Stromal cell of bone marrow (primary cell): ENCODE data around the gene TCF12.
A peak's percentile ranks its signal among the peaks of the same experiment; 100 is the strongest.

Source experiments
- DNase-seq: peaks from one replicate; pipeline ENCODE4 v3.0.0-alpha.2; 2012; ENCODE audit warnings: low read depth

The TCF12 gene

GRCh38 chr15:57018151-57018550, 99.7 kb downstream of the TCF12 start:
- no peak for DNase-seq

DNA sequence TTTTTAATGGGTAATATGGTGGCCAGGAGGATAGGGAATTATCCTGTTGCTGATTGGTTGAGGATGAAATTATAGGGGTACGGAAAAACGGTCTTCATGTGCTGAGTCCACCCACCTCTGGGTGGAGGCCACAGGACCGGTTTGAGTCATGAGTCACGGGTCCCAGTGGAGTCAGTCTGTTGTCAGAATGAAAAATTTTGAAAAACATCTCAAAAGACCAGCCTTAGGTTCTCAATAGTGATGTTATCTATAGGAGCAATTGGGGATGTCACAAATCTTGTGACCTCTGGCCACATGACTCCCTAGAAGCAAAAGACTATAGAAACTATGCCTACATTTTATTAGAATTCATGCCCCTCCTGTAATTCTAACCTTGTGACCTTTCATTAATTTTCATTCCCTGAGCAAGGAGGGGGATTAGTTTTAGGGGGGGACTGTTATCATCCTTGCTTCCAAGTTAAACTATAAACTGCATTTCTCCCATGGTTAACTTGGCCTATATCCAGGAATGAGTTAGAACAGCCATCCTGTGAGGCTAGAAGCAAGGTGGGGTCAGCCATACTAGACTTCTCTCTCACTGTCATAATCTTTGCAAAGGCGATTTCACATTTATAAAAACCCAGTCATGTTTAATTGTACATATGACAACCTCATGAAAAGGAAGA, 101.2 kb downstream of the TCF12 start:
- peak; percentile 45 for DNase-seq

GRCh38 chr15:57025264-57025926, 107.0 kb downstream of the TCF12 start:
- DNase-seq: peak; percentile 15

DNA sequence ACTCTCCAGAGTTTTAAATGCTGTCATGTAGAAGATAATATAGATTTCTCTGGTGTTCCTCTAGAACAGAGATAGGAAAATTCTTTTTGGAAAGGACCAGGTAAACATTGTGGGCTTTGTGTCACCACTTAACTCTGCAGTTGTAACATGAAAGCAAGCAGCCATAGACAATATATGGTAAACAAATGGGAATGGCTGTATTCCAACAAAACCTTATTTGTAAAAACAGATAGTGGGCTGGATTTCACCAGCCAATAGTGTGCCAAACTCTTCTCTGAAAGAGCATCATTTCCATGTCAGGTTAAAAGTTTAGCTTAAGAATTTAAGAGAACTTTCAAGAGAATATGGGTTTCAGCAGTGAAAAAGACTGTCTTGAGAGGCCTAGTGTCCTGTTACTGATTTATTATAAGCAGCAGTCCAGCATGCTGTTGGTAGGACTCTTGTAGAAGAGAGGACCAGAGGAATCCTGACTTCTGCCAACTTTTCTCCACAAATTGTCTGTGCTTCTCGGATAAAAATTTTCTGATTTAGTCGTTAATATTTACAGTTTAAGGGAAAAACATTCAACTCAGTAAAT, 107.7 kb downstream of the TCF12 start:
- DNase-seq: no peak

- DNase-seq: no peak
These were observed 109.2 kb downstream of the TCF12 start for GRCh38 chr15:57027596-57027995.

GRCh38 chr15:57028176-57028575, 109.7 kb downstream of the TCF12 start:
- DNase-seq: no peak

DNA sequence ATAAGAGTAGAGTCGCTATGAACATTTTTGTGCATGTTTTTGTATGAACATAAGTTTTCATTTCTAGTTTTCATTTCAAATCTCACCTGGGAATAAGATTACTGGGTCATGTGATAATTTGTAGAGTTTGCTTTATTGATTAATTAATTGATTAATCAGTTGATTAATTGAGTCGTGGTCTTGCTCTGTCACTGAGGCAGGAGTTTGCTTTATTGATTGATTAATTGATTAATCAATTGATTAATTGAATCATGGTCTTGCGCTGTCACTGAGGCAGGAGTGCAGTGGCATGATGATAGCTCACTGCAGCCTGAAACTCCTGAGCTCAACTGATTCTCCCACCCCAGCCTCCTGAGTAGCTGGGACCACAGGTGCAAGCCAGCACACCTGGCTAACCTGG, 111.6 kb downstream of the TCF12 start:
- no peak for DNase-seq

DNA sequence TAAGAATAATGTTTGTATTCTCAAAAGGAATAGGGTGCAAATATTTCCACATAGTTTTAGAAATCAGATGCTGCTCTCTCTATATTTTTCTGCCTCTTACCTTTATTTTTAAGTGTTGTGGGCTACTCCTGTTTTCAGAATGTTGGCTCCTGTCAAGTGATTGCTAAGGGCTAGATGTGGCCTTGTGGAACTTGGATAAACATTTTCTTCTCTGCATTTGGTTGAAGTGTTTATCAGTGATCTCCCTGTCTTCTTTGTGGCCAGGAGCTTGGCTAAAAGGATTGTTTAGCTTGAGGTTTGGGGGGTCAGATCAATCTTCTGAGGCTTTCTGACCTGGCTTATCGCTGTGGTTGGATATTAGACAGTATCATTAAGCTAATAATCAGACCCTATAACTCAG, 112.6 kb downstream of the TCF12 start:
- DNase-seq: no peak

DNA sequence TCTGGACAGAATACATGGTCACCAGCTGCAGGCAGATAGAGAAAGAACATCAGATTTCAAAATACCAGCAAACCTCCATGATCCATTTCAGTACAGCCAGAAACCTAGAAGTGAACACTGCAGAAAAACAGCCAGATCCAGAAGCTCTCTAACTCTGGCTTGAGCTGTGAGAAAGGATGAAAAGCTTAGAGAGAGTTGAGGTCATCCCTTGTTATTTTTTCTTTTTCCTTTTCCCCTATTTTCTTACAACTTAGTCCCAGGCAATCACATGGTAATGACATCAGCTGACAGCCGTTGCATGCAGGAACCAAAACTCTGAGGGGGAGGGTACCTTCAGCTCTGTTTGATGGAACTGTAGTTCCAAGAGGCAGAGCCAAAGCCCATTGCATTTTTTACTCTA, 113.2 kb downstream of the TCF12 start:
- peak; percentile 53 for DNase-seq

- no peak for DNase-seq
These were observed 113.9 kb downstream of the TCF12 start for GRCh38 chr15:57032338-57032737.

GRCh38 chr15:57033715-57034439, 115.4 kb downstream of the TCF12 start:
- no peak for DNase-seq

- no peak for DNase-seq
These were observed 116.2 kb downstream of the TCF12 start for GRCh38 chr15:57034613-57035012.

- no peak for DNase-seq
These were observed 117.2 kb downstream of the TCF12 start for GRCh38 chr15:57035664-57036063.

- no peak for DNase-seq
These were observed 117.9 kb downstream of the TCF12 start for GRCh38 chr15:57036352-57036751.

DNA sequence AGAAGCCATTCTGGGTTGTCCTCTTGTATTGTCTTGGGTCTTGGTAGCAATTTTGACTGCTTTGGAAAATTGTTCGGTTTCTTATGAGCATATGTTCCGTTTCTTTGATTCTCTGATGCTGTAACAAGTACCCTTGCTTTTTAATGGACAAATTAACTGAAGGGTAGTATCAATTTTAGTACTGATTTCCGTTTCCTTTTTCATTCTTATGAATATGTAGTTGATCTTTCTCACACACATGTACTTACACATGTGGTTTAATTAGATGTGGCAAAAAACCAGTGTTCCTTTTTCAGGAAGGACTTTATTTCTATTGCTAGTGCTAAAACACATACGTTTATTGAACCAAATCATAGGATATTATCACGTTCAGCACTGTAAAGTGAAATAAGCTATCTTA, 119.1 kb downstream of the TCF12 start:
- no peak for DNase-seq

GRCh38 chr15:57038040-57038439, 119.6 kb downstream of the TCF12 start:
- DNase-seq: no peak

DNA sequence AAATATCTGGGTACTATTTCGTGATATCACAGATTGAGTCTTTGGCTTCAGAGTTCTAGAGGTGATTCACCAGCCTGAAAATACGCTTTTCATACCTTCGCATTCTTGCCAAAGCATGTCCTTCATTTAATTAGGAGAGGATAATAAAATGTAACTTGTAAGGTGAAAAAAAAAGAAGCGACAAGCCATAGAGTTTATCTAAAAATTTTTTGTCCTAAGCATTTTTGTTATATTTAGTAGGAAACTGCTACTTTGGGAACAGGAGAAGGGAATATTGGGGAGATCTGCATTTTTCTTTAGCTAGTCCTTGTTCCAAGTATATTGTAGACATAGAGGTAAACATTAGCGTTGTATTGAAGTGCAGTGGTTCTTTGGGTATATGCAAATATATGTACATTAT, 120.1 kb downstream of the TCF12 start:
- no peak for DNase-seq

- no peak for DNase-seq
These were observed 123.0 kb downstream of the TCF12 start for GRCh38 chr15:57041416-57041815.

DNA sequence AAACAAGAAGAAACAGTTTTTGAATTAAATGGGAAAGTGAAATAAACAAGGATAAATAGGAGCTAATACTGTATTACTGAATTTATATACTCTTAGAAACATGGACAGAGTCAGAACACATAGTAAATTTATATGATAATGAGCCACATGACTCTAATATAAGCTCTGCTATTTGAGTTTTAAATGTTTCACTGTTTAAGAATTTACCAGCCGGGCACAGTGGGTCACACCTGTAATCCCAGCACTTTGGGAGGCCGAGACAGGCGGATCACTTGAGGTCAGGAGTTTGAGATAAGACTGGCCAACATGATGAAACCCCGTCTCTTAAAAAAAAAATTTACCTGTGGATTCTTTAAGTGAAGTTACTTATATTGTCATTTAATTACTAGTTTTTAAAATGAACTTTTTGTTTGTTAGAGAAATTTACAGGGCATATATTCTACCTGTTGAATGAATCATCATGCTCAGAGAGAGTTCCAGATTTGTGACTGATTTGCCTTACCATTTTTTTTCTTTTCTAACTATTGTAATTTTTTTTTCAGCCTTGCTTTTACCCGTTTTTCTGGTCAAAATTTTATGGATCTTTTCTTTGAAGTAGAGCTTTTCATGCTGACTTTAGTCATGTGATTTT, 125.7 kb downstream of the TCF12 start:
- DNase-seq: no peak

DNA sequence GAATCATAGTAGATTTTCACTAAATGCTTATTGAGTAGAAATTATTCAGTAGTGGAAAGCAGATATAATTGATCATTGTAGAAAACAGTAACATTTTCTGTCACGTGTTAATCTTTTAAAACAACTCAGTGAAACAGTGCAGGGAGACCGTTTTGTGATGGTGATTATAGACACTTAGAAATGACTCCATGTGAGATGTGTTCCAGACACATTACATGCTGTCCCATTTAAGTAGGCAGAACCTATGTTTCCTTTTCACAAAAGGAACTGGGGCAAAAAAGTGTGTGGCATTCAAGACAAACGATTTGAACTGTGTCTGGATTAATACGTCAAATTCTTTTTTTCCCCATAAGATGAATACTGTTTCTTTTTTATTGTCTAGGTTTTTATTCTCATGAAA, 126.5 kb downstream of the TCF12 start:
- no peak for DNase-seq

DNA sequence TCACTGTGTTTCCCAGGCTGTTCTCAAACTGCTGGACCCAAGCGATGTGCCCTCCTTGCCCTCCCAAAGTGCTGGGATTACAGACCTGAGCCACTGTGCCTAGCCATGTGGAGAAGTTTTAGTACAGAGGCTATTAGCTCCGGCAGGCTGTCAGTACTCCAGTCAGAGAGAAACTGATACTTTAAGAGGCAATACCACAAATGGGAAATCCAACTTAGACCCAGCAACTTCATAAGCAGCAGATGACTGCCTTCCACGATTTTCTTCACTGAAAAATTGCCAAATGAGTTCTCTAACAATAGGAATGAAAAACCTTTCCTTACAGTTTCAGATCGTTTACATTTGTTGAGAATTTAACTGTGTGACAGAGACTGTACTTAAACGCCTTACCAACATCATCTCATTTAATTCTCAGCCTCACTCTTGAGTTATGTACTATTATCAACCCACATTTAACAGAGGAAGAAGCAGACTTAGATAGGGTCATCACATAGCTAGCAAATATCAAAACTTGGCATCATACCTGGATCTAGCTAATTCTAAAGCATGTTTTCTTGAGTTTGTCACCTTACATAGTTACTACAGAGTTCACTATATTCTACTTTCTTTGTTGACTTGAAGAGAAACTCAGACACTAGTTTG, 127.4 kb downstream of the TCF12 start:
- no peak for DNase-seq

DNA sequence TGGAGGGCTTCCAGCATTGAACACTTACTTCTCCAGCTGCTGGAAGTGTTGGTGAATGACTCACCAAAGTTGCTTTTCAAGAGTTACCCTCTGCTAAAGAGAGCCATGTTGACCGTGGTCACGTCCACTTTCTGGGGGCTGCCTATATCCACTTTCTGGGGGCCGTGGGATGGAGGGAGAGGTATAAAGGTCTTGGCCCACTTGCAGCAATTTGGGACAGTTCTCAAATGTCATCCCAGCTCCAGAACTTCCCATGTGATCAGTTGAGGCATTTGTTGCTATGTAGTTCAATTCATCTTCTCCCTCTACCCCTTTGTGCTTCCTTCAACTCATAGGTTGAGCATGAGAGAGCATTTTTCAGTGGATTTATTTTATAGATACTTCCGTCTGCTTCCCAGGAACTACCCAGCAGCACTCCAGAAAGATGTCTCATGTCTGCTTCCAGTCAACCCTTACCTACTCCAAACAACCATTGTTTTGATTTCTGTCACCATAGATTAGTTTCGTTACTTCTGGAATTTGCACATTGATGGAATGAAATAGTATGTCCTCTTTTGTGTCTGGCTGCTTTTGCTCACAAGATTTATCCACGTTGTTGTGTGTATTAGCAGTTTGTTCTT, 130.6 kb downstream of the TCF12 start:
- no peak for DNase-seq
